HepG2 (cell line): ENCODE data around the gene ACTR3. TPM values are rescaled to one million over a fixed set of nuclear protein-coding genes. Genes with fewer than 3 reads are reported as not detected.

Experiments
- ATAC-seq: fragments of 200-7000 bp; cut with Tn5 transposase; 3 replicates; pipeline ENCODE4 v1.9.1; 2020; ENCODE audit warnings: mild to moderate bottlenecking, moderate library complexity
- BruUV-seq: library from RNA; stranded (reverse); fragments of 400-500 nt; replicated peaks from 2 replicates; lab custom pipeline; 2021; lab: Mats Ljungman, UMichigan
- CTCF ChIA-PET: fragments of 300-600 bp; formaldehyde crosslinking; extraction: SDS; loops from one replicate; lab custom pipeline; 2021; ENCODE audit warnings: low total read pairs, inconsistent platforms, low intra/inter-chr PET ratio; lab: Yijun Ruan, JAX
- POLR2A ChIA-PET: fragments of 350-600 bp; sonication (Branson Sonifier 250); formaldehyde crosslinking; loops from one replicate; lab custom pipeline; 2020; ENCODE audit warnings: antibody characterized with exemption, inconsistent platforms; lab: Yijun Ruan, JAX
- DNase-seq: peaks from one replicate; pipeline ENCODE4 v3.0.0-alpha.2; 2015; ENCODE audit warnings: low spot score
- FAIRE-seq: peaks from 3 replicates; lab custom pipeline; 2011; peaks lifted over from hg19 to GRCh38; lab: Jason Lieb, UNC
- H2AFZ ChIP-seq: one replicate; pipeline ENCODE4 v1.6.1; 2011; ENCODE audit warnings: low read length, inconsistent platforms
- H3K27ac ChIP-seq: fragments of 300-600 bp; 3 replicates; pipeline ENCODE4 v1.8.0; 2011; ENCODE audit warnings: mixed run types, mild to moderate bottlenecking, mixed read lengths, low read length, inconsistent platforms; ENCODE audit not compliant: insufficient read depth; ENCODE audit errors: extremely low read length
- H3K27me3 ChIP-seq, 2 experiments: fragments of 200-600 bp in 1 of 2; 2 replicates in 1 of 2; 3 replicates in 1 of 2; pipeline versions ENCODE4 v1.6.0 to v1.8.0; 2011; ENCODE audit warnings: low read length in 2 of 2, mild to moderate bottlenecking in 2 of 2, moderate library complexity in 2 of 2, inconsistent platforms in 1 of 2; ENCODE audit not compliant: insufficient read depth in 2 of 2, control insufficient read depth in 1 of 2
- H3K36me3 ChIP-seq, 2 experiments: fragments of 200-600 bp in 1 of 2; replicated peaks in 1 of 2; 2 replicates in 1 of 2; 3 replicates in 1 of 2; pipeline versions ENCODE4 v1.5.1 to v1.8.0; 2011; ENCODE audit warnings: low read length in 2 of 2, inconsistent platforms in 1 of 2; ENCODE audit not compliant: insufficient read depth in 2 of 2, control insufficient read depth in 1 of 2
- H3K4me1 ChIP-seq: 2 replicates; pipeline ENCODE4 v1.5.1; 2012; ENCODE audit warnings: low read length, inconsistent platforms; ENCODE audit not compliant: insufficient read depth
- H3K4me2 ChIP-seq: 2 replicates; pipeline ENCODE4 v1.6.0; 2011; ENCODE audit warnings: low read depth, low read length, inconsistent platforms
- H3K4me3 ChIP-seq, 3 experiments: fragments of 200-600 bp in 1 of 3; sonication (generic), shearing (Covaris generic) in 1 of 3; replicated peaks in 1 of 3; 2 replicates each; pipeline ENCODE4 v1.5.1; 2011 to 2016; ENCODE audit warnings: low read length in 3 of 3, inconsistent platforms in 2 of 3, low read depth in 2 of 3, mild to moderate bottlenecking in 2 of 3, control low read depth in 1 of 3, mixed read lengths in 1 of 3; ENCODE audit not compliant: insufficient read depth in 1 of 3
- H3K79me2 ChIP-seq: one replicate; pipeline ENCODE4 v1.6.1; 2011; ENCODE audit warnings: low read length, inconsistent platforms; ENCODE audit not compliant: insufficient read depth
- H3K9ac ChIP-seq: 2 replicates; pipeline ENCODE4 v1.6.0; 2011; ENCODE audit warnings: mild to moderate bottlenecking, low read depth, low read length, inconsistent platforms; ENCODE audit not compliant: insufficient read depth
- H3K9me3 ChIP-seq: 2 replicates; pipeline ENCODE4 v1.5.1; 2012; ENCODE audit warnings: mild to moderate bottlenecking, low read length
- H4K20me1 ChIP-seq: 2 replicates; pipeline ENCODE4 v1.6.0; 2011; ENCODE audit warnings: inconsistent platforms, mild to moderate bottlenecking, low read length, moderate library complexity; ENCODE audit not compliant: insufficient read depth
- ATF4 ChIP-seq, 2 experiments: fragments of 450-650 bp in 1 of 2; sonication (generic) in 1 of 2; formaldehyde crosslinking; IDR thresholded peaks; 2 replicates each; pipeline versions ENCODE4 v1.5.0 to v1.8.0; 2020 to 2022; ENCODE audit warnings: mild to moderate bottlenecking in 1 of 2, missing genetic modification reagents in 1 of 2
- ATF7 ChIP-seq, 2 experiments: fragments of 450-650 bp in 1 of 2; sonication (generic) in 1 of 2; formaldehyde crosslinking in 1 of 2; IDR thresholded peaks; 2 replicates each; pipeline versions ENCODE4 v1.4.0 to v1.6.1; 2016 to 2020; ENCODE audit warnings: antibody characterized with exemption in 1 of 2, mild to moderate bottlenecking in 1 of 2, missing genetic modification reagents in 1 of 2
- CEBPG ChIP-seq: IDR thresholded peaks from 2 replicates; pipeline ENCODE4 v1.6.1; 2016
- MIXL1 ChIP-seq: IDR thresholded peaks from 2 replicates; pipeline ENCODE4 v1.6.1; 2016
- NCOA1 ChIP-seq: sonication (generic); formaldehyde crosslinking; IDR thresholded peaks from 2 replicates; pipeline ENCODE4 v1.9.0; 2021; ENCODE audit warnings: missing genetic modification reagents
- NFKBIZ ChIP-seq: IDR thresholded peaks from 2 replicates; pipeline ENCODE4 v1.6.1; 2018; ENCODE audit warnings: missing genetic modification reagents, missing compliant biosample characterization
- PHF21A ChIP-seq: sonication (generic); formaldehyde crosslinking; IDR thresholded peaks from 2 replicates; pipeline ENCODE4 v1.5.0; 2020; ENCODE audit warnings: mild to moderate bottlenecking, missing genetic modification reagents
- POLR2A ChIP-seq, 2 experiments: IDR thresholded peaks; 2 replicates each; pipeline ENCODE4 v1.6.1; 2011; ENCODE audit warnings: low read depth in 2 of 2, low read length in 2 of 2, mild to moderate bottlenecking in 1 of 2, moderate library complexity in 1 of 2; ENCODE audit not compliant: insufficient read depth in 1 of 2
- REL ChIP-seq: sonication (generic); formaldehyde crosslinking; conservative IDR thresholded peaks from 2 replicates; pipeline ENCODE4 v1.8.0; 2022; ENCODE audit warnings: mild to moderate bottlenecking, missing genetic modification reagents, moderate library complexity
- SALL1 ChIP-seq: sonication (generic); formaldehyde crosslinking; IDR thresholded peaks from 2 replicates; pipeline ENCODE4 v1.8.0; 2022; ENCODE audit warnings: mild to moderate bottlenecking, missing genetic modification reagents
- TEAD2 ChIP-seq: sonication (generic); formaldehyde crosslinking; IDR thresholded peaks from 2 replicates; pipeline ENCODE4 v1.9.0; 2021; ENCODE audit warnings: missing genetic modification reagents
- ZBTB34 ChIP-seq: sonication (generic); formaldehyde crosslinking; IDR thresholded peaks from 2 replicates; pipeline ENCODE4 v1.8.0; 2022; ENCODE audit warnings: mild to moderate bottlenecking, missing genetic modification reagents
- ZBTB7B ChIP-seq: sonication (generic); formaldehyde crosslinking; IDR thresholded peaks from 2 replicates; pipeline ENCODE4 v1.4.0; 2020; ENCODE audit warnings: missing genetic modification reagents
- ZFP1 ChIP-seq: IDR thresholded peaks from 2 replicates; pipeline ENCODE4 v1.6.1; 2016
- ZFP41 ChIP-seq: sonication (generic); formaldehyde crosslinking; IDR thresholded peaks from 2 replicates; pipeline ENCODE4 v1.4.0; 2020; ENCODE audit warnings: mild to moderate bottlenecking, missing genetic modification reagents, borderline replicate concordance
- ZNF224 ChIP-seq: sonication (generic); formaldehyde crosslinking; IDR thresholded peaks from 2 replicates; pipeline ENCODE4 v1.5.0; 2020; ENCODE audit warnings: mild to moderate bottlenecking, missing genetic modification reagents
- ZNF446 ChIP-seq: sonication (generic); formaldehyde crosslinking; IDR thresholded peaks from 2 replicates; pipeline ENCODE4 v1.5.0; 2020; ENCODE audit warnings: mild to moderate bottlenecking, missing genetic modification reagents
- ZNF652 ChIP-seq: IDR thresholded peaks from 2 replicates; pipeline ENCODE4 v1.6.1; 2016; ENCODE audit warnings: low read depth, borderline replicate concordance
- ZNF678 ChIP-seq: sonication (generic); formaldehyde crosslinking; IDR thresholded peaks from 2 replicates; pipeline ENCODE4 v1.4.0; 2020; ENCODE audit warnings: mild to moderate bottlenecking, missing genetic modification reagents
- ZNF75D ChIP-seq: sonication (generic); formaldehyde crosslinking; IDR thresholded peaks from 2 replicates; pipeline ENCODE4 v1.8.1; 2023; ENCODE audit warnings: missing genetic modification reagents, mild to moderate bottlenecking, borderline replicate concordance
- ZNF850 ChIP-seq: sonication (generic); formaldehyde crosslinking; conservative IDR thresholded peaks from 2 replicates; pipeline ENCODE4 v1.9.0; 2021; ENCODE audit warnings: mild to moderate bottlenecking, missing genetic modification reagents
- WGBS: methylation state at CpG from one replicate; pipeline ENCODE4 v1.1.6; 2017; ENCODE audit warnings: low lambda C conversion rate; 5-methylcytosine and 5-hydroxymethylcytosine counted together
- in situ Hi-C: cut with HindIII; loops from 2 replicates; pipeline ENCODE4 v1.10.0; 2017; ENCODE audit warnings: low pct_unique_long_range_greater_than_20kb; ENCODE audit not compliant: extremely low pct_ligation_motif_present
- intact Hi-C: fragments of 100-400 bp; cut with micrococcal nuclease; formaldehyde crosslinking; loops from one replicate; pipeline ENCODE4 v1.10.0; 2022; ENCODE audit not compliant: unreplicated experiment
- polyA plus RNA-seq, 8 experiments: library from polyadenylated mRNA; depleted of rRNA in 3 of 8; stranded (reverse) in 7 of 8; unstranded in 1 of 8; fragments of >200 nt; fragmentation: Illumina TruSeq in 4 of 8; extraction: Trizol in 4 of 8; gene quantifications; 2 replicates each; pipeline versions ENCODE4 v1.2.1 to v1.2.3, GENCODE V29; 2011 to 2016; ENCODE audit warnings: low read depth in 4 of 8, missing spikeins in 1 of 8, mixed read lengths in 1 of 8; ENCODE audit not compliant: insufficient read depth in 1 of 8
- total RNA-seq, 5 experiments: library from RNA; depleted of rRNA; stranded (reverse); fragments of >200 nt; fragmentation: Illumina TruSeq; extraction: Trizol; gene quantifications; 2 replicates each; pipeline ENCODE4 v1.2.3, GENCODE V29; 2016; ENCODE audit warnings: low read depth in 1 of 5
- TF ChIP-seq, protein P1 (sequence below): sonication (generic); formaldehyde crosslinking; IDR thresholded peaks from 2 replicates; pipeline ENCODE4 v1.4.0; 2020; ENCODE audit warnings: missing genetic modification reagents

Gene ACTR3
- total and polyA plus RNA-seq, 2 of the 13 experiments (the other 11 are each of a cell fraction or from before 2014, with no cell fraction given), result 123 to 225 TPM

DNA sequence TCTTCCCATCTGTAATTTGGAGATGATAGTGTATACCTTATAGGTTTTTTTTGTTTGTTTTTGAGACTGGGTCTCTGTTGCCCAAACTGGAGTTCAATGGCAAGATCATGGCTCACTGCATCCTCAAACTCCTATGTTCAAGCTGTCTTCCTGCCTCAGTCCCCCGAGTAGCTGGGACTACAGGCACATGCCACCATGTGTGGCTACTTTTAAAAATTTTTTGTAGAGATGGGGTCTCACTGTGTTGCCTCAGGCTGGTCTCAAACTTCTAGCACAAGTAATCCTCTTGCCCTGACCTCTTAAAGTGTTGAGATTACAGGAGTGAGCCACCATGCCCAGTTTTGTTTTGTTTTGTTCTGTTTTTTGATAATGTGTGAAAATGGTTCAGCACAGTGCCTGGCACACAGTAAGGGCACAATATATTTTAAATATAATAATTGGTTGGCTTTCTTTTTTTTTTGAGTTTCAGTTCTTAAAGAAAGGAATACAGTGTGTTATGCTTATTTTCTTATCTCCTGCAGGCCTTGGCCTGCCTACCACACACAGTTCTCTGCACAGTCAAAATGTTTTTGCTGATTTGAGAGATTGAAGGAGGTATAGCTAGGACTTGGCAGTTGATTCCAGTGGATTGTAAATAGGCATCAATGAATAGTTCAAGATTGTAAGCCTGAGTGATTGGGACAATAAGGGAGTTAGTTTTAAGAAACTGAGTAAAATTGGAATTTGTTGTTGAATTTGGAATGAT is 6.1 kb downstream of the ACTR3 start (continued):
- no peak for TF ChIP-seq ZNF850 (CRISPR knock-in tag)
- no peak for TF ChIP-seq NCOA1 (CRISPR knock-in tag)
- TF ChIP-seq ZFP41, result no peak
- TF ChIP-seq REL (CRISPR knock-in tag), result no peak
- TF ChIP-seq ZNF75D (CRISPR knock-in tag), result no peak
- TF ChIP-seq ZBTB7B, result no peak
- TF ChIP-seq TEAD2 (CRISPR knock-in tag), result no peak
- TF ChIP-seq ZNF652 (CRISPR knock-in tag), result no peak

DNA sequence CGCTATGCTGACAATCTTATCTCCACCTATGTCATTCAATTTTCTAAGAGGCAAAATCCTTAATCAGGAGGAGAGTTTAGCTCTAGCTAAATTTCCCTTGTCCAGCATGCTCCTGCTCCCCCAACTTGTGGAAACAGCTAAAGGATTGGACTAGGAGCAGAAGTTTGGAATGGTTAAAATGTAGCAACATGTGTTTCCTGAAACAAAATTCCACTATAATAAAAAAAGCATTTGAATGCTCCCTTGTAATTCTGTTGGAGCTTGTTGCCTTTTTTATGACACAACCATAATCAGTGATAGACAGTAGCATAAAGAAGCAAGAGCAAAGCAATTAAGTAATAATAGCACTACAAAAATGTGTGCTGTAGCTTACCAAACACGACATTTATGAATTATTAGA is 6.9 kb downstream of the ACTR3 start:
- Histone ChIP-seq H3K9me3 (no peaks in the 10 kb centered on the region), H3K27ac (no peak overlapping the region), H3K79me2 (peaks cover 97% of the 10 kb centered on the region), H3K36me3 (0 out of 5 replicates have a peak, but pooled peaks cover 0 to 4% of the 10 kb centered on the region in 2 experiments), H4K20me1 (peaks cover 30% of the 10 kb centered on the region), H3K27me3 (no peaks in the 10 kb centered on the region), H3K4me3 (no peak overlapping the region), H3K4me2 (no peak overlapping the region), H3K4me1 (peaks cover 97% of the 10 kb centered on the region), H2AFZ (no peak overlapping the region), H3K9ac (no peak overlapping the region)
- ATAC-seq, result no peak
- BruUV-seq, result no TSS peak
- 90% methylated on average over 2 of the region's 2 CpGs for WGBS
- DNase-seq, result no peak
- no peak for FAIRE-seq
- CTCF ChIA-PET, result no interaction called here
- in situ Hi-C loops, result no loop called here
- intact Hi-C loops, result loop anchor here (2.0 kb wide), 1 partner anchor 24 kb away; no protein-coding TSS in a partner anchor
- POLR2A ChIA-PET, result interaction anchor here (0.6 to 1.1 kb wide), 2 partner anchors 140 to 279 kb away, joined by 3 read pairs; no protein-coding TSS in a partner anchor
- TF ChIP-seq PHF21A (CRISPR knock-in tag) (no peak), POLR2A (IDR thresholded peaks at IDR 0.05; ENCODE audit: insufficient read depth in 1 of 2, low read depth in 2 of 2, low read length in 2 of 2) (no peak), NFKBIZ (CRISPR knock-in tag) (no peak), ZNF446 (CRISPR knock-in tag) (no peak), ATF7 (IDR thresholded peaks at IDR 0.05) (no peak), ATF7 (CRISPR knock-in tag; IDR thresholded peaks at IDR 0.05) (no peak), ATF4 (CRISPR knock-in tag; IDR thresholded peaks at IDR 0.05) (no peak), CEBPG (CRISPR knock-in tag) (no peak), ZBTB34 (CRISPR knock-in tag) (no peak), ZFP1 (CRISPR knock-in tag) (no peak), SALL1 (CRISPR knock-in tag) (no peak), ZNF224 (CRISPR knock-in tag) (no peak), ZNF678 (CRISPR knock-in tag) (no peak), MIXL1 (no peak)
- TF ChIP-seq, protein P1, sequence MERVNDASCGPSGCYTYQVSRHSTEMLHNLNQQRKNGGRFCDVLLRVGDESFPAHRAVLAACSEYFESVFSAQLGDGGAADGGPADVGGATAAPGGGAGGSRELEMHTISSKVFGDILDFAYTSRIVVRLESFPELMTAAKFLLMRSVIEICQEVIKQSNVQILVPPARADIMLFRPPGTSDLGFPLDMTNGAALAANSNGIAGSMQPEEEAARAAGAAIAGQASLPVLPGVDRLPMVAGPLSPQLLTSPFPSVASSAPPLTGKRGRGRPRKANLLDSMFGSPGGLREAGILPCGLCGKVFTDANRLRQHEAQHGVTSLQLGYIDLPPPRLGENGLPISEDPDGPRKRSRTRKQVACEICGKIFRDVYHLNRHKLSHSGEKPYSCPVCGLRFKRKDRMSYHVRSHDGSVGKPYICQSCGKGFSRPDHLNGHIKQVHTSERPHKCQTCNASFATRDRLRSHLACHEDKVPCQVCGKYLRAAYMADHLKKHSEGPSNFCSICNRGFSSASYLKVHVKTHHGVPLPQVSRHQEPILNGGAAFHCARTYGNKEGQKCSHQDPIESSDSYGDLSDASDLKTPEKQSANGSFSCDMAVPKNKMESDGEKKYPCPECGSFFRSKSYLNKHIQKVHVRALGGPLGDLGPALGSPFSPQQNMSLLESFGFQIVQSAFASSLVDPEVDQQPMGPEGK, result no peak
